ENCODE results near the gene DCLK2.

DCLK2 gene

GRCh38 chr4:150094676-150095075 is 16.4 kb downstream of the DCLK2 start:
- no peak overlapping the region for H3K4me2 ChIP-seq (ENCODE audit: low read length)
- H3K4me3 ChIP-seq (ENCODE audit: low read length), result no peak overlapping the region

DNA sequence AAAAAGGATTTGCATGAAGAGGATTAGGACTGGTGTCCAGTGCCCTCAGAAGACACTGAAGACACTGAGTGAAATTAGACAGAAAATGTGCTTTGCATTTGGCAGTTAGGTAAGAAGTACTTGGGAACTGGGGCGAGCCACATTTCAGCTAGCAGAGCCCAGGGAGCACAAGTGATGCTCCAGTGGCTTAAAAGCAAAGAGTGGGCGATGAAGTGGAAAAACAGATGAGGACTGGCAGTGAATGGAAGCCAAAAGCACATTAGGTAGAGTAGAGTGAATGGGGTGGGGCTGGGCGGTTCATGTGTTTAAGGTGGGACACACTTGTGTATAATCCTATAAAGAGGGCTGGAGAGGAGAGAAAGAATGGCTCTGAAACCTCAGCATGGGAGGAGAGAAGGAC is 18.4 kb downstream of the DCLK2 start:
- no peaks in the 10 kb centered on the region for H3K27me3 ChIP-seq (ENCODE audit: low read depth, low read length)
- H2AFZ ChIP-seq (ENCODE audit: low read depth, low read length), result no peak overlapping the region
- no peaks in the 10 kb centered on the region; the same call in 1 of the 2 replicates for H4K20me1 ChIP-seq (ENCODE audit: insufficient read depth, low read length)
- H3K27ac ChIP-seq (ENCODE audit: low read length), result no peak overlapping the region
- no peak overlapping the region for H3K4me2 ChIP-seq (ENCODE audit: low read length)
- H3K4me1 ChIP-seq (ENCODE audit: low read length), result peaks cover 26% of the 10 kb centered on the region
- no peaks in the 10 kb centered on the region for H3K9me3 ChIP-seq (ENCODE audit: insufficient read depth, low read length)
- TF ChIP-seq CTCF (IDR thresholded peaks at IDR 0.05; ENCODE audit: low read depth, low read length) (no peak), EZH2phosphoT487 (IDR thresholded peaks at IDR 0.05; ENCODE audit: low read depth) (no peak)
- 0 out of 2 replicates have a peak, but pooled peaks cover 10% of the 10 kb centered on the region for H3K79me2 ChIP-seq (ENCODE audit: low read length)
- H3K4me3 ChIP-seq (ENCODE audit: low read length), result no peak overlapping the region
- no peak overlapping the region for H3K9ac ChIP-seq (ENCODE audit: low read length)
- peaks cover 3% of the 10 kb centered on the region for H3K36me3 ChIP-seq (replicated peaks; ENCODE audit: low read depth, low read length)

More at GRCh38 chr4:150094676-150095075, 16.4 kb downstream of the DCLK2 start:
- TF ChIP-seq CTCF (IDR thresholded peaks at IDR 0.05; ENCODE audit: low read depth, low read length) (no peak), EZH2phosphoT487 (IDR thresholded peaks at IDR 0.05; ENCODE audit: low read depth) (no peak)
- Histone ChIP-seq H3K4me1 (ENCODE audit: low read length) (peaks cover 26% of the 10 kb centered on the region), H2AFZ (ENCODE audit: low read depth, low read length) (no peak overlapping the region), H3K27ac (ENCODE audit: low read length) (no peak overlapping the region), H4K20me1 (ENCODE audit: insufficient read depth, low read length) (no peaks in the 10 kb centered on the region; the same call in 1 of the 2 replicates), H3K36me3 (replicated peaks; ENCODE audit: low read depth, low read length) (peaks cover 3% of the 10 kb centered on the region), H3K9me3 (ENCODE audit: insufficient read depth, low read length) (no peaks in the 10 kb centered on the region), H3K27me3 (ENCODE audit: low read depth, low read length) (no peaks in the 10 kb centered on the region), H3K9ac (ENCODE audit: low read length) (no peak overlapping the region), H3K79me2 (ENCODE audit: low read length) (0 out of 2 replicates have a peak, but pooled peaks cover 10% of the 10 kb centered on the region)

DNA sequence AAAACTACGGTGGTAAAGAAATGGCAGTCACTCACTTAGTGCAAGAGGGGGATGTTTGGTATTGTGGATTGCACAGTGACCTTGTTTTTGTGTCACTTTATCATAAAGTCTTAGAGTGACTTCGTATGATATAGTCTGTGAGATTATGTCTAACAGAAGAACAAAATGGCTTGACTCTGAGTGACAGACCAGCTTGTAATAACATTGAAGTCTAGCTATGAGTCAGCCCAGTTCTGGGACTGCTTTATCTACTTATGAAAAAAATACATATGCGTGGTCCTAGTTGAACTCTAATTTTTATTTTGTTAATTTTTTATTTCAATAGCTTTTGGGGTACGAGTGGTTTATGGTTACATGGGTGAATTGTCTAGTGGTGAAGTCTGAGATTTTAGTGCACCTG is 20.0 kb downstream of the DCLK2 start:
- H3K4me1 ChIP-seq (ENCODE audit: low read length), result peaks cover 26% of the 10 kb centered on the region
- H3K27me3 ChIP-seq (ENCODE audit: low read depth, low read length), result no peaks in the 10 kb centered on the region
- peak overlapping the region; percentile 50 for H3K4me2 ChIP-seq (ENCODE audit: low read length)
- H2AFZ ChIP-seq (ENCODE audit: low read depth, low read length), result no peak overlapping the region
- no peaks in the 10 kb centered on the region for H3K9me3 ChIP-seq (ENCODE audit: insufficient read depth, low read length)
- H3K36me3 ChIP-seq (replicated peaks; ENCODE audit: low read depth, low read length), result peaks cover 3% of the 10 kb centered on the region
- no peak for TF ChIP-seq EZH2phosphoT487 (IDR thresholded peaks at IDR 0.05; ENCODE audit: low read depth)
- no peak for TF ChIP-seq CTCF (IDR thresholded peaks at IDR 0.05; ENCODE audit: low read depth, low read length)
- H3K9ac ChIP-seq (ENCODE audit: low read length), result no peak overlapping the region
- H3K4me3 ChIP-seq (ENCODE audit: low read length), result peak overlapping the region; percentile 15
- no peak overlapping the region for H3K27ac ChIP-seq (ENCODE audit: low read length)
- no peaks in the 10 kb centered on the region; the same call in 1 of the 2 replicates for H4K20me1 ChIP-seq (ENCODE audit: insufficient read depth, low read length)
- H3K79me2 ChIP-seq (ENCODE audit: low read length), result 0 out of 2 replicates have a peak, but pooled peaks cover 10% of the 10 kb centered on the region

- no peak overlapping the region for H3K4me2 ChIP-seq (ENCODE audit: low read length)
- H3K4me3 ChIP-seq (ENCODE audit: low read length), result no peak overlapping the region
- H3K9me3 ChIP-seq (ENCODE audit: insufficient read depth, low read length), result no peaks in the 10 kb centered on the region
- 0 out of 2 replicates have a peak, but pooled peaks cover 1% of the 10 kb centered on the region for H3K79me2 ChIP-seq (ENCODE audit: low read length)
- peak; percentile 33; the same call in 1 of the 2 replicates for TF ChIP-seq CTCF (IDR thresholded peaks at IDR 0.05; ENCODE audit: low read depth, low read length)
- no peak for TF ChIP-seq EZH2phosphoT487 (IDR thresholded peaks at IDR 0.05; ENCODE audit: low read depth)
- no peaks in the 10 kb centered on the region for H3K27me3 ChIP-seq (ENCODE audit: low read depth, low read length)
- H3K9ac ChIP-seq (ENCODE audit: low read length), result no peak overlapping the region
- no peak overlapping the region for H3K27ac ChIP-seq (ENCODE audit: low read length)
- H2AFZ ChIP-seq (ENCODE audit: low read depth, low read length), result no peak overlapping the region
- H3K36me3 ChIP-seq (replicated peaks; ENCODE audit: low read depth, low read length), result no peaks in the 10 kb centered on the region
- H3K4me1 ChIP-seq (ENCODE audit: low read length), result no peaks in the 10 kb centered on the region
- H4K20me1 ChIP-seq (ENCODE audit: insufficient read depth, low read length), result no peaks in the 10 kb centered on the region; the same call in 1 of the 2 replicates
Observed at GRCh38 chr4:150104404-150105027, 26.3 kb downstream of the DCLK2 start.

Measured in OCI-LY3 (cell line).